Transverse colon (tissue), 4 donors: ENCODE data around the gene AGO1. TPM values are rescaled to one million over a fixed set of nuclear protein-coding genes. Genes with fewer than 3 reads are reported as not detected.

ENCODE experiments used
- DNase-seq: peaks from one replicate; pipeline ENCODE4 v3.0.0-alpha.2; 2019
- H3K27ac ChIP-seq, 4 donors: fragments of 200-600 bp; sonication (generic); 2 replicates each; pipeline ENCODE4 v1.5.1; 2016 to 2018; ENCODE audit warnings: inconsistent platforms in 4 of 4
- H3K27me3 ChIP-seq: fragments of 200-600 bp; sonication (generic); 2 replicates; pipeline ENCODE4 v1.5.1; 2017; ENCODE audit warnings: inconsistent platforms
- H3K36me3 ChIP-seq, 4 donors: fragments of 200-600 bp; sonication (generic); 2 replicates each; pipeline ENCODE4 v1.5.1; 2017 to 2019; ENCODE audit warnings: inconsistent platforms in 4 of 4
- H3K4me1 ChIP-seq, 4 donors: fragments of 200-600 bp; sonication (generic); 2 replicates each; pipeline ENCODE4 v1.5.1; 2017 to 2020; ENCODE audit warnings: inconsistent platforms in 4 of 4
- H3K4me3 ChIP-seq, 4 donors: fragments of 200-600 bp; sonication (generic); 1 replicate in 1 of 4; 2 replicates in 3 of 4; pipeline versions ENCODE4 v1.5.1 to v1.6.1; 2017 to 2019; ENCODE audit warnings: inconsistent platforms in 4 of 4
- H3K9me3 ChIP-seq, 2 donors: fragments of 200-600 bp; sonication (generic); 2 replicates each; pipeline ENCODE4 v1.5.1; 2017 to 2019; ENCODE audit warnings: inconsistent platforms in 2 of 2
- EP300 ChIP-seq: sonication (generic); formaldehyde crosslinking; IDR thresholded peaks from one replicate; pipeline ENCODE4 v1.6.1; 2017; ENCODE audit warnings: antibody characterized with exemption, low read depth
- POLR2A ChIP-seq: fragments of 450-650 bp; IDR thresholded peaks from one replicate; pipeline ENCODE4 v1.6.1; 2016; ENCODE audit warnings: antibody characterized with exemption, mild to moderate bottlenecking, moderate library complexity
- POLR2AphosphoS5 ChIP-seq, 3 donors: sonication (generic); formaldehyde crosslinking; IDR thresholded peaks; one replicate each; pipeline ENCODE4 v1.6.1; 2016; ENCODE audit warnings: antibody characterized with exemption in 3 of 3
- WGBS, 2 donors: methylation state at CpG; one replicate each; pipeline ENCODE4 v1.1.5; 2018; ENCODE audit warnings: low coverage in 1 of 2; 5-methylcytosine and 5-hydroxymethylcytosine counted together
- in situ Hi-C, 4 donors: fragments of 200-750 bp; cut with MboI; loops; one replicate each; pipeline versions ENCODE4 v1.15.0 to v1.15.1; 2017; ENCODE audit warnings: low sequenced_read_pairs in 3 of 4, low pct_ligation_motif_present in 1 of 4, low pct_unique_long_range_greater_than_20kb in 1 of 4
- intact Hi-C: fragments of 100-400 bp; cut with DNase I; formaldehyde crosslinking; loops from one replicate; pipeline ENCODE4 v1.15.1; 2023; ENCODE audit warnings: low total_unique reads
- total RNA-seq, 4 donors: library from RNA; depleted of rRNA; stranded (reverse); fragments of >200 nt; gene quantifications; one replicate each; pipeline ENCODE4 v1.1.0, GENCODE V29; 2016
- TF ChIP-seq, protein P1 (sequence below), 5 experiments: fragments of 200-600 bp in 3 of 5; fragments of 450-650 bp in 2 of 5; sonication (generic) in 3 of 5; IDR thresholded peaks; 1 replicate in 2 of 5; 2 replicates in 3 of 5; pipeline ENCODE4 v1.5.1; 2016 to 2017; ENCODE audit warnings: antibody characterized with exemption in 5 of 5, inconsistent platforms in 3 of 5, mild to moderate bottlenecking in 2 of 5, moderate library complexity in 1 of 5

Gene AGO1
- total RNA-seq, 4 donors from 2014 or later = 20.6 to 40.2 (median 24.0) TPM

DNA sequence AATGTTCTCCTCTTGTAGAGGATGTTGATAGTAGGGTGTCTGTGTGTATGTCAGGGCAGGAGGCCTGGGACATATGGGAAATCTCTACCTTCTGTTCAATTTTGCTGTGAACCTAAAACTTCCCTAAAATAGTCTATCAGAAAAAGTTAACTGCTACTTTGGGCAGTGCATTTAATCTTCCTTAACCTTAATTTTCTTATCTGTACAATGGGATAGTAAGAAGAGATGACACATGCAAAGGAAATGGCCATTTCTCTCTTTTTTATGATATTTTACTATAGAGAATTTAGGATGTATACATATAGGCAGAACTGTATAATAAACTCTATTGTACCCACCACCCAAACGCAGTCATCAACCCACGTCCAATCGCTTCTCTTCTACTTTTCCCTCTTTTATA is 56.5 kb downstream of the AGO1 start:
- Histone ChIP-seq H3K27me3 (no peaks in the 10 kb centered on the region), H3K36me3 (no peaks in the 10 kb centered on the region), H3K4me3 (no peak overlapping the region), H3K27ac (no peak overlapping the region), H3K9me3 (no peaks in the 10 kb centered on the region), H3K4me1 (peaks cover 0 to 22% (median 2%) of the 10 kb centered on the region in 4 donors)
- 92 to 98% methylated on average over 3 of the region's 3 CpGs for WGBS, 2 donors
- no peak for DNase-seq
- in situ Hi-C loops (no loop called here), intact Hi-C loops (no loop called here)
- TF ChIP-seq EP300 = no peak
- TF ChIP-seq, protein P1, sequence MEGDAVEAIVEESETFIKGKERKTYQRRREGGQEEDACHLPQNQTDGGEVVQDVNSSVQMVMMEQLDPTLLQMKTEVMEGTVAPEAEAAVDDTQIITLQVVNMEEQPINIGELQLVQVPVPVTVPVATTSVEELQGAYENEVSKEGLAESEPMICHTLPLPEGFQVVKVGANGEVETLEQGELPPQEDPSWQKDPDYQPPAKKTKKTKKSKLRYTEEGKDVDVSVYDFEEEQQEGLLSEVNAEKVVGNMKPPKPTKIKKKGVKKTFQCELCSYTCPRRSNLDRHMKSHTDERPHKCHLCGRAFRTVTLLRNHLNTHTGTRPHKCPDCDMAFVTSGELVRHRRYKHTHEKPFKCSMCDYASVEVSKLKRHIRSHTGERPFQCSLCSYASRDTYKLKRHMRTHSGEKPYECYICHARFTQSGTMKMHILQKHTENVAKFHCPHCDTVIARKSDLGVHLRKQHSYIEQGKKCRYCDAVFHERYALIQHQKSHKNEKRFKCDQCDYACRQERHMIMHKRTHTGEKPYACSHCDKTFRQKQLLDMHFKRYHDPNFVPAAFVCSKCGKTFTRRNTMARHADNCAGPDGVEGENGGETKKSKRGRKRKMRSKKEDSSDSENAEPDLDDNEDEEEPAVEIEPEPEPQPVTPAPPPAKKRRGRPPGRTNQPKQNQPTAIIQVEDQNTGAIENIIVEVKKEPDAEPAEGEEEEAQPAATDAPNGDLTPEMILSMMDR (IDR thresholded peaks at IDR 0.05) = no peak
- no peak for TF ChIP-seq POLR2A
- no peak for TF ChIP-seq POLR2AphosphoS5 (IDR thresholded peaks at IDR 0.05)

DNA sequence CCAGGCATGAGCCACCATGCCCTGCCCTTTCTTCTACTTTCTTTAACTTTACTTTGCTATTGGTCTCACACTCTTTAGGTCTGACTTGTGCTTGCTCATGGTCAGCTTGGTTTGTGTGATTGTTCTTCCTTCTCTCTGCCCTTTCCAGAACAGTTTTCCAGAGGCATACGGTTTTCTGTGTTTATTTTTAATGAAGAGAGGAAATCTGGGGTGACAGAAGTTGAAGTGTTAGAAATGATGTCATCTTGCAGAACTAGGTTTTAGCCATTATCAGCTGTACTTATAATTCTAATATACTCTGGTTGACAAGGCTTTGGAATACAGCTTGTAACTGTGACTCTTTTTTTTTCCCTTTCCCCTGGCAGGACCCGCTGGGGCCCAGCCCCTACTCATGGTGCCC is 62.3 kb downstream of the AGO1 start:
- Histone ChIP-seq H3K27ac (no peak overlapping the region), H3K4me3 (no peak overlapping the region), H3K9me3 (no peaks in the 10 kb centered on the region), H3K4me1 (peaks cover 0 to 9% (median 0%) of the 10 kb centered on the region in 4 donors), H3K36me3 (no peaks in the 10 kb centered on the region), H3K27me3 (no peaks in the 10 kb centered on the region)
- intact Hi-C loops = no loop called here
- no peak for DNase-seq
- TF ChIP-seq POLR2A (no peak), POLR2AphosphoS5 (IDR thresholded peaks at IDR 0.05) (no peak), EP300 (no peak)
- TF ChIP-seq, protein P1 (IDR thresholded peaks at IDR 0.05) = no peak
- in situ Hi-C loops = no loop called here
- WGBS, 2 donors = 61 to 68% methylated on average over 2 of the region's 2 CpGs

DNA sequence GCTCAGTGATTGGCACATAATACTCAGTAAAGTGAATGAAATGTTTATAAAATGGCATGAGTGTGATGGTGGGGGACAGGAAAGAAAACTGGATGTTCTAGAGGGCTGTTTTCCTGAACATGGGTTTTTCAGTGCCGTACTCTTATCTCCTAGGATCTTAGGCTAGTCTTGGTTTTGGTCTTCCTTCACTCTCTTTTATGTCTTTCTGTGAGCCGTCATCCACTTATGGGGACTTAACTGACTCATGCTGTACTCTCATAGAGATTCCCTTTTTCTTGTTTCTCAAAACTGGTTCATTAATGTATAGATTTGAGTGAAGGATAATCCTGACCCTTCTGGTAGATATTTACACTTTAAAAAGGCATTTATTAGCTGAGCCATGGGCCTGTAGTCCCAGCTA is 64.5 kb downstream of the AGO1 start:
- WGBS, 2 donors = 63 to 92% methylated on average over 1 to 2 of the region's 2 CpGs
- in situ Hi-C loops = no loop called here

DNA sequence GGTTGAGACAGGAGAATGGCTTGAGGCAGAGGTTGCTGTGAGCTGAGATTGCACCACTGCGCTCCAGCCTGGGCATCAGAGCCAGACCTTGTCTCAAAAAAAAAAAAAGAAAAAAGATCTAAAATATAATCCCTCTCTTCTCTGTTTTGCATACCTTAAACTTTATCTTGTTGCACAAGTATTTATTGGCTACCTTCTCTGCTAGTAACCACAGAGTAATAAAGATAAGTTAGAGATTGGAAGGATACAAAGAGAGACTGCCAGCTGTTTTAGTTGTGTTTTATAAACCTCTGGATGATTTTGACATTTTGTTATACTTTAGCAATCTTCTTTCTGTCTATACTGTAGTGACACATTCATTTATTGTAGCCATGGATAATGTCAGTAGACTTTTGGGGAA is 75.5 kb downstream of the AGO1 start:
- no peaks in the 10 kb centered on the region for H3K27me3 ChIP-seq
- H3K4me3 ChIP-seq = no peak overlapping the region
- no peak overlapping the region for H3K27ac ChIP-seq
- in situ Hi-C loops (no loop called here), intact Hi-C loops (no loop called here)
- H3K4me1 ChIP-seq = peaks cover 0 to 14% (median 4%) of the 10 kb centered on the region in 4 donors
- WGBS, 2 donors = 60 to 67% methylated on average over 1 of the region's 1 CpG
- no peaks in the 10 kb centered on the region for H3K9me3 ChIP-seq
- H3K36me3 ChIP-seq = no peaks in the 10 kb centered on the region
- DNase-seq = no peak
- no peak for TF ChIP-seq POLR2A
- TF ChIP-seq, protein P1 (IDR thresholded peaks at IDR 0.05) = no peak
- TF ChIP-seq EP300 = no peak
- TF ChIP-seq POLR2AphosphoS5 (IDR thresholded peaks at IDR 0.05) = no peak

More for the DNA sequence above, 64.5 kb downstream of the AGO1 start:
- peaks cover 0 to 7% (median 0%) of the 10 kb centered on the region in 4 donors for H3K4me1 ChIP-seq
- intact Hi-C loops = no loop called here
- H3K27me3 ChIP-seq = no peaks in the 10 kb centered on the region
- H3K36me3 ChIP-seq = no peaks in the 10 kb centered on the region
- no peak for DNase-seq
- no peak overlapping the region for H3K4me3 ChIP-seq
- no peaks in the 10 kb centered on the region for H3K9me3 ChIP-seq
- TF ChIP-seq POLR2A (no peak), EP300 (no peak), POLR2AphosphoS5 (IDR thresholded peaks at IDR 0.05) (no peak)
- TF ChIP-seq, protein P1 (IDR thresholded peaks at IDR 0.05) = no peak
- no peak overlapping the region for H3K27ac ChIP-seq
